Endodermal cell (in vitro differentiated cells): ENCODE data around the gene KIF21B. TPM values are rescaled to one million over a fixed set of nuclear protein-coding genes. Genes with fewer than 3 reads are reported as not detected.

Experiments used
- DNase-seq: peaks from one replicate; pipeline ENCODE4 v3.0.0-alpha.2; 2017
- H3K27ac ChIP-seq: 2 replicates; pipeline ENCODE4 v1.5.1; 2013; ENCODE audit warnings: mild to moderate bottlenecking, low read depth, low read length, moderate library complexity
- H3K27me3 ChIP-seq: 2 replicates; pipeline ENCODE4 v1.6.1; 2013; ENCODE audit warnings: mild to moderate bottlenecking, low read length, moderate library complexity; ENCODE audit not compliant: insufficient read depth, control insufficient read depth, poor library complexity, severe bottlenecking
- H3K36me3 ChIP-seq: 2 replicates; pipeline ENCODE4 v1.7.0; 2013; ENCODE audit warnings: mild to moderate bottlenecking, low read length, moderate library complexity; ENCODE audit not compliant: control insufficient read depth, insufficient read depth
- H3K4me1 ChIP-seq: one replicate; pipeline ENCODE4 v1.7.0; 2013; ENCODE audit warnings: low read length; ENCODE audit not compliant: control insufficient read depth, insufficient read depth
- H3K4me3 ChIP-seq: 2 replicates; pipeline ENCODE4 v1.5.1; 2013; ENCODE audit warnings: mild to moderate bottlenecking, low read length, moderate library complexity
- H3K9ac ChIP-seq: 2 replicates; pipeline ENCODE4 v1.6.1; 2013; ENCODE audit warnings: mild to moderate bottlenecking, low read length, moderate library complexity; ENCODE audit not compliant: poor library complexity, severe bottlenecking; ENCODE audit errors: extremely low read depth
- H3K9me3 ChIP-seq: 2 replicates; pipeline ENCODE4 v1.6.1; 2013; ENCODE audit warnings: mild to moderate bottlenecking, low read length, moderate library complexity; ENCODE audit not compliant: control insufficient read depth
- H3K27ac Mint-ChIP-seq: 2 replicates; pipeline ENCODE4 v1.8.0; 2020; ENCODE audit warnings: mixed read lengths
- H3K27me3 Mint-ChIP-seq: 2 replicates; pipeline ENCODE4 v1.8.0; 2021; ENCODE audit warnings: mild to moderate bottlenecking, mixed read lengths; ENCODE audit not compliant: insufficient read depth
- H3K36me3 Mint-ChIP-seq: 2 replicates; pipeline ENCODE4 v1.8.0; 2020; ENCODE audit warnings: low read depth, mixed read lengths
- H3K4me1 Mint-ChIP-seq: 2 replicates; pipeline ENCODE4 v1.8.0; 2020; ENCODE audit warnings: mixed read lengths
- H3K4me3 Mint-ChIP-seq: 2 replicates; pipeline ENCODE4 v1.8.0; 2020; ENCODE audit warnings: mild to moderate bottlenecking, moderate library complexity, mixed read lengths
- H3K9me3 Mint-ChIP-seq: 2 replicates; pipeline ENCODE4 v1.8.0; 2020; ENCODE audit warnings: mild to moderate bottlenecking, mixed read lengths
- CTCF ChIP-seq: fragments of 200-600 bp; sonication (generic); conservative IDR thresholded peaks from 2 replicates; pipeline ENCODE4 v1.5.0; 2021; ENCODE audit warnings: antibody characterized with exemption, mild to moderate bottlenecking
- WGBS, 2 experiments: methylation state at CpG; one replicate each; pipeline versions ENCODE4 v1.1.5 to v1.1.7; 2013; ENCODE audit warnings: missing lambda C conversion rate in 2 of 2, mixed read lengths in 1 of 2; ENCODE audit not compliant: insufficient coverage in 1 of 2, insufficient read length in 1 of 2; 5-methylcytosine and 5-hydroxymethylcytosine counted together
- total RNA-seq, 2 donors: library from RNA; stranded (reverse); fragmentation: NEBNext Ultra II Directional in 1 of 2; extraction: Animal tissue kit (Norgen Biotek cat#: 25700) in 1 of 2; gene quantifications; 2 replicates in 1 of 2; 3 replicates in 1 of 2; pipeline ENCODE4 v1.2.1, GENCODE V29; 2021

Gene KIF21B
- total RNA-seq, 2 donors from 2014 or later: 8.8 to 14.7 TPM

DNA sequence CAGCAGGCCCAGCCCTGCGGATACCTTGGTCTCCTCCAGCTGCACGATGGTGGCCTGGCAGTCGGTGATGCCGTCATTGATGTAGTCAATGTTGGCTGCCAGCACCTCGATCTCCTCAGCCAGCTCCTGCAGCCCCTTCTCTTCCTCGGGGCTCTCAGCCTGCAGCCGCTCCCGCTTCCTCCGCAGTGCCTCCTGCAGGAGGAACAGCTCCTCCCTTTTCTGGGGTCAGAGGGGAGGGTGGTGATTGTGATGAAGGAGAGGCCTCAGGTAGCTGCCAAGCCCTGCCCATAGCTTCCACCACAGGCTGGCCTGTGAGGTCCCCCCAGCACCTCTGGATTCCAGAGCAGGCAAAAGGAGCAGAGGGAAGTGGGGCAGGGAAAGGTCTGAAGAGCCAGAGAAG lies 33.4 kb downstream of the KIF21B start:
- Mint-ChIP-seq H3K27ac (no peak overlapping the region), H3K9me3 (no peaks in the 10 kb centered on the region), H3K27me3 (no peaks in the 10 kb centered on the region), H3K4me3 (no peak overlapping the region), H3K36me3 (peaks cover 5% of the 10 kb centered on the region), H3K4me1 (no peaks in the 10 kb centered on the region)
- Histone ChIP-seq H3K4me1 (no peaks in the 10 kb centered on the region), H3K4me3 (no peak overlapping the region), H3K27ac (no peak overlapping the region), H3K9me3 (no peaks in the 10 kb centered on the region), H3K36me3 (no peaks in the 10 kb centered on the region), H3K9ac (no peak overlapping the region), H3K27me3 (no peaks in the 10 kb centered on the region)
- TF ChIP-seq CTCF: peak; percentile 44
- peak; percentile 61 for DNase-seq
- WGBS, 2 experiments: 76 to 91% methylated on average over 4 to 9 of the region's 9 CpGs

GRCh38 chr1:200989337-200989736 lies 34.2 kb downstream of the KIF21B start:
- Histone ChIP-seq H3K4me3 (no peak overlapping the region), H3K27me3 (no peaks in the 10 kb centered on the region), H3K27ac (no peak overlapping the region), H3K4me1 (no peaks in the 10 kb centered on the region), H3K9ac (no peak overlapping the region), H3K36me3 (no peaks in the 10 kb centered on the region), H3K9me3 (no peaks in the 10 kb centered on the region)
- Mint-ChIP-seq H3K36me3 (peaks cover 5% of the 10 kb centered on the region), H3K4me1 (no peaks in the 10 kb centered on the region), H3K9me3 (no peaks in the 10 kb centered on the region), H3K27me3 (no peaks in the 10 kb centered on the region), H3K27ac (no peak overlapping the region), H3K4me3 (no peak overlapping the region)
- 86 to 91% methylated on average over 3 to 4 of the region's 4 CpGs for WGBS, 2 experiments
- no peak for TF ChIP-seq CTCF
- DNase-seq: no peak

DNA sequence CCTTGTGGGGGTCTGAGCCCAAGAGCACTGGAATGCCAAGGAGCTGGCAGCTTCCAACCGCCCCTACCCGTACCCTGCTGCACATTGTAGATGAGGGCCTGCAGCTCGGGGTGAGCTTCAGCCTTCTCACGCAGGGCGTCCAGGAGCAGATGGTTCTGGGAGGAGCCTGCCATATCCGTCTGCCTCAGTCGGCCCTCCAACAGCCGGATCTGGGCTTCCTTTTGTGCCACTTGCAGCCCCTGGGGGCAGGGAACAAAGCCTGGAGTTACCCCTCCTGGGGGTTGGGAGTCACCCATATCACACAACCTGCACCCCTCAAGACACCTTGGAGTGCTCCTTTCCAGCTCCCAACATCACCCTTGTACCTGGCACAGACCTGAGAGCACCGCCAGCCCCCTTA lies 34.8 kb downstream of the KIF21B start:
- no peak overlapping the region for H3K27ac Mint-ChIP-seq
- Histone ChIP-seq H3K36me3 (no peaks in the 10 kb centered on the region), H3K4me3 (no peak overlapping the region), H3K27ac (no peak overlapping the region), H3K9ac (no peak overlapping the region), H3K9me3 (no peaks in the 10 kb centered on the region), H3K4me1 (no peaks in the 10 kb centered on the region), H3K27me3 (no peaks in the 10 kb centered on the region)
- no peak for DNase-seq
- peaks cover 5% of the 10 kb centered on the region for H3K36me3 Mint-ChIP-seq
- no peaks in the 10 kb centered on the region for H3K4me1 Mint-ChIP-seq
- H3K4me3 Mint-ChIP-seq: no peak overlapping the region
- no peaks in the 10 kb centered on the region for H3K9me3 Mint-ChIP-seq
- WGBS, 2 experiments: 93% methylated on average over 8 to 9 of the region's 9 CpGs
- TF ChIP-seq CTCF: no peak
- H3K27me3 Mint-ChIP-seq: no peaks in the 10 kb centered on the region
